ENCODE data around the gene MEMO1.
"Not testable (repeated sequence)": the region's sequence is repeated elsewhere in the genome, so short reads cannot be mapped to it uniquely, and the experiment has no call there.

The MEMO1 gene

GRCh38 chr2:31877008-31877407, 133.8 kb downstream of the MEMO1 start:
- no peaks in the 10 kb centered on the region for H3K4me1 ChIP-seq (ENCODE audit: control insufficient read depth in 1 of 2, insufficient read depth in 1 of 2, low read depth in 1 of 2, low read length in 1 of 2)

GRCh38 chr2:31874071-31874470, 136.7 kb downstream of the MEMO1 start:
- Histone ChIP-seq H3K27ac (no peak overlapping the region), H3K4me3 (ENCODE audit: low read depth in 1 of 2, low read length in 1 of 2) (no peak overlapping the region), H3K9me3 (no peaks in the 10 kb centered on the region), H3K27me3 (no peaks in the 10 kb centered on the region), H3K36me3 (peaks cover 19% of the 10 kb centered on the region), H3K4me1 (ENCODE audit: control insufficient read depth in 1 of 2, insufficient read depth in 1 of 2, low read depth in 1 of 2, low read length in 1 of 2) (no peaks in the 10 kb centered on the region)
- no peak for TF ChIP-seq CTCF (IDR thresholded peaks at IDR 0.05)

More at GRCh38 chr2:31877008-31877407, 133.8 kb downstream of the MEMO1 start:
- no peaks in the 10 kb centered on the region for H3K27me3 ChIP-seq
- no peaks in the 10 kb centered on the region for H3K9me3 ChIP-seq
- no peak overlapping the region for H3K27ac ChIP-seq
- TF ChIP-seq CTCF (IDR thresholded peaks at IDR 0.05) = no peak
- no peak overlapping the region for H3K4me3 ChIP-seq (ENCODE audit: low read depth in 1 of 2, low read length in 1 of 2)
- peaks cover 30% of the 10 kb centered on the region for H3K36me3 ChIP-seq

- Histone ChIP-seq H3K36me3 (peaks cover 29% of the 10 kb centered on the region), H3K4me3 (ENCODE audit: low read depth in 1 of 2, low read length in 1 of 2) (no peak overlapping the region), H3K9me3 (no peaks in the 10 kb centered on the region), H3K4me1 (ENCODE audit: control insufficient read depth in 1 of 2, insufficient read depth in 1 of 2, low read depth in 1 of 2, low read length in 1 of 2) (no peaks in the 10 kb centered on the region), H3K27me3 (no peaks in the 10 kb centered on the region), H3K27ac (no peak overlapping the region)
- no peak for TF ChIP-seq CTCF (IDR thresholded peaks at IDR 0.05)
These were observed 145.6 kb downstream of the MEMO1 start for GRCh38 chr2:31865215-31865614.

GRCh38 chr2:31863867-31864266, 146.9 kb downstream of the MEMO1 start:
- H3K4me1 ChIP-seq (ENCODE audit: control insufficient read depth in 1 of 2, insufficient read depth in 1 of 2, low read depth in 1 of 2, low read length in 1 of 2) = no peaks in the 10 kb centered on the region
- peaks cover 29% of the 10 kb centered on the region for H3K36me3 ChIP-seq
- TF ChIP-seq CTCF (IDR thresholded peaks at IDR 0.05) = no peak
- no peaks in the 10 kb centered on the region for H3K27me3 ChIP-seq
- no peak overlapping the region for H3K27ac ChIP-seq
- H3K4me3 ChIP-seq (ENCODE audit: low read depth in 1 of 2, low read length in 1 of 2) = no peak overlapping the region
- no peaks in the 10 kb centered on the region for H3K9me3 ChIP-seq

GRCh38 chr2:31863015-31863656, 147.7 kb downstream of the MEMO1 start:
- not testable (repeated sequence) for H3K9me3 ChIP-seq; H3K4me1 ChIP-seq (ENCODE audit: control insufficient read depth in 1 of 2, insufficient read depth in 1 of 2, low read depth in 1 of 2, low read length in 1 of 2); H3K27me3 ChIP-seq; H3K4me3 ChIP-seq (ENCODE audit: low read depth in 1 of 2, low read length in 1 of 2); H3K27ac ChIP-seq
- peaks cover 29% of the 10 kb centered on the region for H3K36me3 ChIP-seq

GRCh38 chr2:31859959-31860358, 150.8 kb downstream of the MEMO1 start:
- Histone ChIP-seq H3K27me3 (no peaks in the 10 kb centered on the region), H3K4me3 (ENCODE audit: low read depth in 1 of 2, low read length in 1 of 2) (no peak overlapping the region), H3K9me3 (no peaks in the 10 kb centered on the region), H3K36me3 (peaks cover 21% of the 10 kb centered on the region), H3K27ac (peak overlapping the region; percentile 2), H3K4me1 (ENCODE audit: control insufficient read depth in 1 of 2, insufficient read depth in 1 of 2, low read depth in 1 of 2, low read length in 1 of 2) (no peaks in the 10 kb centered on the region)
- TF ChIP-seq CTCF (IDR thresholded peaks at IDR 0.05) = no peak

Data from neutrophil (primary cell).